ENCODE measurements around the gene SUPT4H1.

GRCh38 chr17:58317421-58318064 lies 34.5 kb downstream of the SUPT4H1 start:
- TF ChIP-seq SIN3A (IDR thresholded peaks at IDR 0.05; ENCODE audit: borderline replicate concordance, insufficient read depth, low read length) (no peak), POLR2AphosphoS5 (IDR thresholded peaks at IDR 0.05; ENCODE audit: low read depth, low read length) (no peak)
